ENCODE data around the gene S100PBP. TPM values are rescaled to one million over a fixed set of nuclear protein-coding genes. Genes with fewer than 3 reads are reported as not detected.
"Not testable (repeated sequence)": the region's sequence is repeated elsewhere in the genome, so short reads cannot be mapped to it uniquely, and the experiment has no call there.

Gene S100PBP
- total RNA-seq, 1 experiment from 2014 or later = 69.3 TPM

DNA sequence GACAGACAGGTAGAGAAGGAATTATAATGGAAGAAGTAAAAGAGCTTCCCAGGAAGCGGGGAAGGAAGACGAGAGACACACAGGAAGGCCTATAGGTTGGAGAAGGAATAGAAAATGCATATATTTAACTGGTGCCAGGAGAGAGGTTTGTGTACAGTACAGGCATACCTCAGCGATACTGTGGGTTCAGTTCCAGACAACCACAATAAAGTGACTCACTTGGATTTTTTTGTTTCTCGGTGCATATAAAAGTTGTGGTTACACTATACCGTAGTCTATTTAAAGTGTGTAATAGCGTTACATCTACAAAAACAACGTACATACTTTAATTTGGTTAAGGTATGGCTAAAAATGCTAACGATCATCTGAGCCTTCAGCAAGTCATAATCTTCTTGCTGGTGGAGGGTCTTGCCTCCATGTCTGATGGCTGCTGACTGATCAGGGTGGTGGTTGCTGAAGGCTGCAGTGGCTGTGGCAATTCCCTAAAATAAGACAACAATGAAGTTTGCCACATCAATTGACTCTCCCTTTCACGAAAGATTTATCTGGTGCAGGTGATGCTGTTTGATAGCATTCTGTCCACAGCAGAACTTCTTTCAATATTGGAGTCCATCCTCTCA is 16.2 kb upstream of the S100PBP start:
- no peak overlapping the region for H3K4me3 ChIP-seq (ENCODE audit: low read depth, low read length, poor library complexity, severe bottlenecking)
- no peak for DNase-seq (ENCODE audit: low spot score)
- ChIA-PET POLR2A (ENCODE audit: low non-redundant PET) (no interaction called here), CTCF (no interaction called here)
- no peaks in the 10 kb centered on the region for H3K9me3 ChIP-seq (ENCODE audit: low read depth, low read length, poor library complexity, severe bottlenecking)
- intact Hi-C loops (cut with micrococcal nuclease; ENCODE audit: unreplicated experiment) = no loop called here
- no peaks in the 10 kb centered on the region for H3K27me3 ChIP-seq (replicated peaks; ENCODE audit: insufficient read depth, low read depth, low read length, poor library complexity)
- H3K27ac ChIP-seq (ENCODE audit: low read depth, low read length, poor library complexity, severe bottlenecking) = no peak overlapping the region
- no peak for TF ChIP-seq EZH2 (IDR thresholded peaks at IDR 0.05; ENCODE audit: borderline replicate concordance, low read depth, low read length, poor library complexity, severe bottlenecking)
- TF ChIP-seq, protein P1, sequence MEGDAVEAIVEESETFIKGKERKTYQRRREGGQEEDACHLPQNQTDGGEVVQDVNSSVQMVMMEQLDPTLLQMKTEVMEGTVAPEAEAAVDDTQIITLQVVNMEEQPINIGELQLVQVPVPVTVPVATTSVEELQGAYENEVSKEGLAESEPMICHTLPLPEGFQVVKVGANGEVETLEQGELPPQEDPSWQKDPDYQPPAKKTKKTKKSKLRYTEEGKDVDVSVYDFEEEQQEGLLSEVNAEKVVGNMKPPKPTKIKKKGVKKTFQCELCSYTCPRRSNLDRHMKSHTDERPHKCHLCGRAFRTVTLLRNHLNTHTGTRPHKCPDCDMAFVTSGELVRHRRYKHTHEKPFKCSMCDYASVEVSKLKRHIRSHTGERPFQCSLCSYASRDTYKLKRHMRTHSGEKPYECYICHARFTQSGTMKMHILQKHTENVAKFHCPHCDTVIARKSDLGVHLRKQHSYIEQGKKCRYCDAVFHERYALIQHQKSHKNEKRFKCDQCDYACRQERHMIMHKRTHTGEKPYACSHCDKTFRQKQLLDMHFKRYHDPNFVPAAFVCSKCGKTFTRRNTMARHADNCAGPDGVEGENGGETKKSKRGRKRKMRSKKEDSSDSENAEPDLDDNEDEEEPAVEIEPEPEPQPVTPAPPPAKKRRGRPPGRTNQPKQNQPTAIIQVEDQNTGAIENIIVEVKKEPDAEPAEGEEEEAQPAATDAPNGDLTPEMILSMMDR (conservative IDR thresholded peaks at IDR 0.05; ENCODE audit: low read depth, low read length) = no peak
- no peaks in the 10 kb centered on the region for H3K4me1 ChIP-seq (ENCODE audit: insufficient read depth, low read length, poor library complexity, severe bottlenecking)
- no TSS peak for BruUV-seq (replicated peaks)
- H3K36me3 ChIP-seq (ENCODE audit: insufficient read depth, low read length, poor library complexity, severe bottlenecking) = peaks cover 68% of the 10 kb centered on the region

DNA sequence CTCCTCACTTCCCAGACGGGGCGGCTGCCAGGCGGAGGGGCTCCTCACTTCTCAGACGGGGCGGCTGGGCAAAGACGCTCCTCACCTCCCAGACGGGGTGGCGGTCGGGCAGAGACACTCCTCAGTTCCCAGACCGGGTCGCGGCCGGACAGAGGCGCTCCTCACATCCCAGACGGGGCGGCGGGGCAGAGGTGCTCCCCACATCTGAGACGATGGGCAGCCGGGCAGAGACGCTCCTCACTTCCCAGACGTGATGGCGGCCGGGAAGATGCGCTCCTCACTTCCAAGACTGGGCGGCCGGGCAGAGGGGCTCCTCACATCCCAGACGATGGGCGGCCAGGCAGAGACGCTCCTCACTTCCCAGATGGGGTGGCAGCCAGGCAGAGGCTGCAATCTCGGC is 13.0 kb upstream of the S100PBP start:
- H3K27ac ChIP-seq (ENCODE audit: low read depth, low read length, poor library complexity, severe bottlenecking); H3K27me3 ChIP-seq (replicated peaks; ENCODE audit: insufficient read depth, low read depth, low read length, poor library complexity); intact Hi-C loops (cut with micrococcal nuclease; ENCODE audit: unreplicated experiment); DNase-seq (ENCODE audit: low spot score); H3K4me1 ChIP-seq (ENCODE audit: insufficient read depth, low read length, poor library complexity, severe bottlenecking); POLR2A ChIA-PET (ENCODE audit: low non-redundant PET); CTCF ChIA-PET; BruUV-seq (replicated peaks); H3K9me3 ChIP-seq (ENCODE audit: low read depth, low read length, poor library complexity, severe bottlenecking); H3K4me3 ChIP-seq (ENCODE audit: low read depth, low read length, poor library complexity, severe bottlenecking): not testable (repeated sequence)
- peaks cover 70% of the 10 kb centered on the region for H3K36me3 ChIP-seq (ENCODE audit: insufficient read depth, low read length, poor library complexity, severe bottlenecking)

DNA sequence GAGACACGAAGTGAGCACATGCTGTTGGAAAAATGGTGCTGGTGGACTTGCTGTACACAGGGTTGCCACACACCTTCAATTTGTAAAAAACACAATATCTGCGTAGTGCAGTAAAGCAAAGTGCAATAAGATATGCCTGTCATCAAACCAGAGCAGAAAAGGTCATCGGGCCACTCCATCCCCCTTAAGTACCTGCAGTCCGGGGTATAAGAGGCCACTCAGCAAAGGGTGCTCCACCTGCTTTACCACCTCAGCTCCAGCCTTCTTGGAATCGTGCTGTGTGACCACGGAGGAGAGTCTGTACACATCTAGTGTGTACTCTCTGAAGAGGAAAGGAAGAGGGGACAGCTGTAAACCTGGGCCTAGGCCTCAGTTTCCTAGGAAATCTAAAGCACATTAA is 11.2 kb upstream of the S100PBP start:
- no peak for TF ChIP-seq EZH2 (IDR thresholded peaks at IDR 0.05; ENCODE audit: borderline replicate concordance, low read depth, low read length, poor library complexity, severe bottlenecking)
- TF ChIP-seq, protein P1 (conservative IDR thresholded peaks at IDR 0.05; ENCODE audit: low read depth, low read length) = no peak
- POLR2A ChIA-PET (ENCODE audit: low non-redundant PET) = no interaction called here
- no peaks in the 10 kb centered on the region for H3K9me3 ChIP-seq (ENCODE audit: low read depth, low read length, poor library complexity, severe bottlenecking)
- intact Hi-C loops (cut with micrococcal nuclease; ENCODE audit: unreplicated experiment) = no loop called here
- H3K27ac ChIP-seq (ENCODE audit: low read depth, low read length, poor library complexity, severe bottlenecking) = no peak overlapping the region
- no TSS peak for BruUV-seq (replicated peaks)
- no peak overlapping the region for H3K4me3 ChIP-seq (ENCODE audit: low read depth, low read length, poor library complexity, severe bottlenecking)
- peaks cover 79% of the 10 kb centered on the region for H3K36me3 ChIP-seq (ENCODE audit: insufficient read depth, low read length, poor library complexity, severe bottlenecking)
- H3K27me3 ChIP-seq (replicated peaks; ENCODE audit: insufficient read depth, low read depth, low read length, poor library complexity) = no peaks in the 10 kb centered on the region
- DNase-seq (ENCODE audit: low spot score) = no peak
- CTCF ChIA-PET = no interaction called here
- H3K4me1 ChIP-seq (ENCODE audit: insufficient read depth, low read length, poor library complexity, severe bottlenecking) = no peaks in the 10 kb centered on the region

DNA sequence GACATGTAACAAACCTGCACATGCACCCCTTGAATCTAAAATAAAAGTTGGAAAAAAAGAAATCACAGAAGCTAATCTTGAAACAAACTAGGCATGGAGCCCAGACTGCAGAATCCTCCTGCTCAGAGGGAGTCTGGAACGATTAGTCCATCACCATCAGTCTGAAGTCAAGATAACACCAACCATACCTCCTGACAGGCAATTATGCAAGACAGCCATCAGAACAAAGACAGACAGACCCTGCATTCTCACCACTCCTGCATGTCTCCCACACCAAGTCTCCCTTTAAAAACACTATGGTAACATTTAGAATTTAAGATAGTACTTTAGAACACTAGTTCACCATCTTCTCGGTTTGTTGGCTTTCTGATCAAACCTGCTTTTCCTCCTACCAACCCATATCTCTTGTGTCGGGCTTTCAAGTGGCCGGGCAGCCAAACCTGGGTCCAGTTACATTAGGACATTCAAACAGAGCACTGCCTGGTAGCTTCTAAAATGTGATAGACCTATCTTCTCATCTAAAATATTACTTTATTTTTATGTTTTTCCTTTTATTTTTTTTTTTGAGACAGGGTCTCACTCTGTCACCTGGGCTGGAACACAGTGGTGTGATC is 10.4 kb upstream of the S100PBP start:
- CTCF ChIA-PET = no interaction called here
- H3K9me3 ChIP-seq (ENCODE audit: low read depth, low read length, poor library complexity, severe bottlenecking) = no peaks in the 10 kb centered on the region

More for the DNA sequence above, 10.4 kb upstream of the S100PBP start:
- POLR2A ChIA-PET (ENCODE audit: low non-redundant PET) = no interaction called here
- no peaks in the 10 kb centered on the region for H3K27me3 ChIP-seq (replicated peaks; ENCODE audit: insufficient read depth, low read depth, low read length, poor library complexity)
- no peak for TF ChIP-seq EZH2 (IDR thresholded peaks at IDR 0.05; ENCODE audit: borderline replicate concordance, low read depth, low read length, poor library complexity, severe bottlenecking)
- TF ChIP-seq, protein P1 (conservative IDR thresholded peaks at IDR 0.05; ENCODE audit: low read depth, low read length) = no peak
- H3K4me1 ChIP-seq (ENCODE audit: insufficient read depth, low read length, poor library complexity, severe bottlenecking) = no peaks in the 10 kb centered on the region
- intact Hi-C loops (cut with micrococcal nuclease; ENCODE audit: unreplicated experiment) = no loop called here
- peaks cover 82% of the 10 kb centered on the region for H3K36me3 ChIP-seq (ENCODE audit: insufficient read depth, low read length, poor library complexity, severe bottlenecking)
- BruUV-seq (replicated peaks) = no TSS peak
- no peak overlapping the region for H3K4me3 ChIP-seq (ENCODE audit: low read depth, low read length, poor library complexity, severe bottlenecking)
- no peak for DNase-seq (ENCODE audit: low spot score)
- no peak overlapping the region for H3K27ac ChIP-seq (ENCODE audit: low read depth, low read length, poor library complexity, severe bottlenecking)
